ENCODE data around the gene CDK14.

GRCh38 chr7:91041141-91041540 lies 445.0 kb downstream of the CDK14 start:
- no peak for TF ChIP-seq CTCF (IDR thresholded peaks at IDR 0.05)
- no peak for TF ChIP-seq IRF1 (CRISPR knock-in tag; IDR thresholded peaks at IDR 0.05)
- no peak for TF ChIP-seq ZNF423 (CRISPR knock-in tag; IDR thresholded peaks at IDR 0.05)
- TF ChIP-seq TEAD4 (CRISPR knock-in tag; IDR thresholded peaks at IDR 0.05) = no peak
- TF ChIP-seq KAT7 (CRISPR knock-in tag; IDR thresholded peaks at IDR 0.05; ENCODE audit: borderline replicate concordance) = no peak
- TF ChIP-seq EMX1 (CRISPR knock-in tag; IDR thresholded peaks at IDR 0.05) = no peak
- TF ChIP-seq ESRRA (CRISPR knock-in tag; IDR thresholded peaks at IDR 0.05; ENCODE audit: borderline replicate concordance) = no peak
